MM.1S (cell line): Measurements from ENCODE around the gene EIF4G1.
"Not testable (repeated sequence)": the region's sequence is repeated elsewhere in the genome, so short reads cannot be mapped to it uniquely, and the experiment has no call there.

ENCODE experiments used
- DNase-seq: peaks from one replicate; pipeline ENCODE4 v3.0.0-alpha.2; 2015
- H2AFZ ChIP-seq: fragments of 300-600 bp; sonication (generic); 2 replicates; pipeline ENCODE4 v1.6.0; 2016; ENCODE audit warnings: antibody characterized with exemption, low read length
- H3F3A ChIP-seq: fragments of 300-600 bp; sonication (generic); 2 replicates; pipeline ENCODE4 v1.6.1; 2016; ENCODE audit warnings: mild to moderate bottlenecking, antibody characterized with exemption, low read length, moderate library complexity, mixed read lengths; ENCODE audit not compliant: insufficient read depth
- H3K27ac ChIP-seq: fragments of 300-600 bp; sonication (generic); 2 replicates; pipeline ENCODE4 v1.5.1; 2016; ENCODE audit warnings: mild to moderate bottlenecking, low read length
- H3K27me3 ChIP-seq: fragments of 300-600 bp; sonication (generic); replicated peaks from 2 replicates; pipeline ENCODE4 v1.6.0; 2016; ENCODE audit warnings: low read length; ENCODE audit not compliant: insufficient read depth
- H3K36me3 ChIP-seq: fragments of 300-600 bp; sonication (generic); replicated peaks from 2 replicates; pipeline ENCODE4 v1.6.1; 2016; ENCODE audit warnings: mild to moderate bottlenecking, low read length, mixed read lengths; ENCODE audit not compliant: insufficient read depth
- H3K4me1 ChIP-seq: fragments of 300-600 bp; sonication (generic); 2 replicates; pipeline ENCODE4 v1.6.1; 2016; ENCODE audit warnings: low read length, mixed read lengths
- H3K4me2 ChIP-seq: fragments of 300-600 bp; sonication (generic); 2 replicates; pipeline ENCODE4 v1.6.0; 2016; ENCODE audit warnings: low read depth, low read length
- H3K4me3 ChIP-seq: fragments of 300-600 bp; sonication (generic); 2 replicates; pipeline ENCODE4 v1.5.1; 2016; ENCODE audit warnings: low read length, mixed read lengths
- H3K79me2 ChIP-seq: fragments of 300-600 bp; sonication (generic); 2 replicates; pipeline ENCODE4 v1.6.1; 2016; ENCODE audit warnings: mixed run types, low read length, mixed read lengths
- H3K9ac ChIP-seq: fragments of 300-600 bp; sonication (generic); 2 replicates; pipeline ENCODE4 v1.6.1; 2016; ENCODE audit warnings: low read length, mixed read lengths
- H3K9me2 ChIP-seq: fragments of 300-600 bp; sonication (generic); replicated peaks from 2 replicates; pipeline ENCODE4 v1.6.1; 2016; ENCODE audit warnings: mild to moderate bottlenecking, low read length, mixed read lengths; ENCODE audit not compliant: insufficient read depth
- H3K9me3 ChIP-seq: fragments of 300-600 bp; sonication (generic); replicated peaks from 2 replicates; pipeline ENCODE4 v1.6.1; 2016; ENCODE audit warnings: mild to moderate bottlenecking, low read length, mixed read lengths; ENCODE audit not compliant: insufficient read depth
- H4K20me1 ChIP-seq: fragments of 300-600 bp; sonication (generic); 2 replicates; pipeline ENCODE4 v1.6.1; 2016; ENCODE audit warnings: mild to moderate bottlenecking, low read length, moderate library complexity, mixed read lengths; ENCODE audit not compliant: insufficient read depth
- CTCF ChIP-seq: fragments of 300-600 bp; sonication (generic); IDR thresholded peaks from 2 replicates; pipeline ENCODE4 v1.5.1; 2016; ENCODE audit warnings: antibody characterized with exemption, low read length, mixed read lengths
- EZH2 ChIP-seq: fragments of 300-600 bp; sonication (generic); optimal IDR thresholded peaks from 2 replicates; pipeline ENCODE3; 2017; ENCODE audit warnings: low read depth, mild to moderate bottlenecking, antibody characterized with exemption, low read length, mixed read lengths
- EZH2phosphoT487 ChIP-seq: fragments of 300-600 bp; sonication (generic); IDR thresholded peaks from 2 replicates; pipeline ENCODE4 v1.6.1; 2018; ENCODE audit warnings: antibody characterized with exemption, low read length

Gene EIF4G1

DNA sequence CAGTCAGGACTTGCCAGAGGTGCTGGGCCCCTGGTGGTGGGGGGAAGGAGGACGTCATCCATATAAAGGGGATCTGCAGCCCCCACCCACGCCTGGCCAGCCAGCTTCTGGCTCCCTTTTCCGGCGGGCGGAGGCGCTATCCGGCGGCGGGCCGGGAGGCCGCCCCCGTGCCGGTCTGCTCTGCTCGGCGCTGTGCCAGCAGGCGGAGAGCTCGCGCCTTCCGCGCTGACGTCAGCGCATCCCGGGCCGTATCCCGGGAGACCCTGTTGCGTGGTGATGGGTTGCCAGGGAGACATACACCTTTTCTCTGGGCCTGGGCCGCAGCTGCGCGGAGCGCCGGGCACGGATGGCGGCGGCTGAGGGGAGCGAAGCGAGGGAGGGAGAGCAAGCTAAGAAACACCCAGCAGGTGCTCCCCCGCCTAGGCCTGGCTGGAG, 24.1 kb downstream of the EIF4G1 start:
- no peak for DNase-seq
- Histone ChIP-seq H3K27ac (no peak overlapping the region), H3K4me1 (0 out of 2 replicates have a peak, but pooled peaks cover 4% of the 10 kb centered on the region)

GRCh38 chr3:184339001-184339400, 24.6 kb downstream of the EIF4G1 start:
- Histone ChIP-seq H3K9me2 (no peaks in the 10 kb centered on the region), H2AFZ (no peak overlapping the region), H3K79me2 (no peaks in the 10 kb centered on the region), H3K27me3 (no peaks in the 10 kb centered on the region), H3K4me2 (no peak overlapping the region), H3K36me3 (no peaks in the 10 kb centered on the region), H4K20me1 (peaks cover 9% of the 10 kb centered on the region; the same call in 1 of the 2 replicates), H3K4me1 (0 out of 2 replicates have a peak, but pooled peaks cover 4% of the 10 kb centered on the region), H3K9ac (no peak overlapping the region), H3F3A (peaks cover 13% of the 10 kb centered on the region), H3K9me3 (no peaks in the 10 kb centered on the region), H3K4me3 (no peak overlapping the region), H3K27ac (no peak overlapping the region)
- no peak for DNase-seq
- no peak for TF ChIP-seq EZH2phosphoT487
- no peak for TF ChIP-seq EZH2
- TF ChIP-seq CTCF: no peak

More for the DNA sequence above, 24.1 kb downstream of the EIF4G1 start:
- H3F3A ChIP-seq: peaks cover 18% of the 10 kb centered on the region
- no peaks in the 10 kb centered on the region for H3K27me3 ChIP-seq
- no peak overlapping the region for H3K9ac ChIP-seq
- H3K4me2 ChIP-seq: no peak overlapping the region
- H4K20me1 ChIP-seq: peaks cover 14% of the 10 kb centered on the region; the same call in 1 of the 2 replicates
- H3K9me2 ChIP-seq: no peaks in the 10 kb centered on the region
- H3K9me3 ChIP-seq: no peaks in the 10 kb centered on the region
- H3K79me2 ChIP-seq: no peaks in the 10 kb centered on the region
- H3K36me3 ChIP-seq: no peaks in the 10 kb centered on the region
- TF ChIP-seq EZH2phosphoT487 (no peak), CTCF (no peak), EZH2 (no peak)
- H3K4me3 ChIP-seq: no peak overlapping the region
- H2AFZ ChIP-seq: no peak overlapping the region

GRCh38 chr3:184339451-184340135, 25.2 kb downstream of the EIF4G1 start:
- H3K79me2 ChIP-seq, H2AFZ ChIP-seq, H3K9me3 ChIP-seq, H3K27ac ChIP-seq, H3K4me1 ChIP-seq, H3K4me3 ChIP-seq, H3K27me3 ChIP-seq, H3F3A ChIP-seq, H3K4me2 ChIP-seq, H4K20me1 ChIP-seq, H3K9ac ChIP-seq, H3K36me3 ChIP-seq, H3K9me2 ChIP-seq, DNase-seq: not testable (repeated sequence)

DNA sequence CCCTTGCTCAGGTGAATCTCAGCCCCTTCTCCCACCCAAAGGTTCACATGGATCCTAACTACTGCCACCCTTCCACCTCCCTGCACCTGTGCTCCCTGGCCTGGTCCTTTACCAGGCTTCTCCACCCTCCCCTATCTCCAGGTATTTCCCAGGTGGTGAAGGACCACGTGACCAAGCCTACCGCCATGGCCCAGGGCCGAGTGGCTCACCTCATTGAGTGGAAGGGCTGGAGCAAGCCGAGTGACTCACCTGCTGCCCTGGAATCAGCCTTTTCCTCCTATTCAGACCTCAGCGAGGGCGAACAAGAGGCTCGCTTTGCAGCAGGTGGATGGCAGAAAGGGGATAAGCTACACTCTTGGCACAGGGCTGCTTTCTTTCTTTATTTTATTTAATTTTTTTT, 27.5 kb downstream of the EIF4G1 start:
- no peak overlapping the region for H2AFZ ChIP-seq
- peaks cover 4% of the 10 kb centered on the region; the same call in 1 of the 2 replicates for H3K4me1 ChIP-seq
- no peak for DNase-seq
- no peaks in the 10 kb centered on the region for H4K20me1 ChIP-seq
- H3K9ac ChIP-seq: no peak overlapping the region
- TF ChIP-seq EZH2phosphoT487 (no peak), CTCF (no peak), EZH2 (no peak)
- no peak overlapping the region for H3K4me2 ChIP-seq
- no peaks in the 10 kb centered on the region for H3K79me2 ChIP-seq
- H3F3A ChIP-seq: no peaks in the 10 kb centered on the region
- H3K27ac ChIP-seq: no peak overlapping the region
- no peaks in the 10 kb centered on the region for H3K9me3 ChIP-seq
- no peak overlapping the region for H3K4me3 ChIP-seq
- no peaks in the 10 kb centered on the region for H3K27me3 ChIP-seq
- no peaks in the 10 kb centered on the region for H3K36me3 ChIP-seq
- H3K9me2 ChIP-seq: no peaks in the 10 kb centered on the region
